Gastrocnemius medialis (tissue), 4 donors: ENCODE measurements around the gene BAHCC1.

Experiments used
- CTCF ChIP-seq, 5 experiments: fragments of 450-650 bp in 3 of 5; fragments of 200-600 bp in 2 of 5; sonication (generic) in 2 of 5; IDR thresholded peaks in 4 of 5; conservative IDR thresholded peaks in 1 of 5; 1 replicate in 4 of 5; 2 replicates in 1 of 5; pipeline ENCODE4 v1.5.1; 2016 to 2019; ENCODE audit warnings: antibody characterized with exemption in 5 of 5, mild to moderate bottlenecking in 3 of 5, moderate library complexity in 3 of 5
- POLR2A ChIP-seq, 2 donors: fragments of 450-650 bp; IDR thresholded peaks; one replicate each; pipeline ENCODE4 v1.6.1; 2017; ENCODE audit warnings: antibody characterized with exemption in 2 of 2, mild to moderate bottlenecking in 2 of 2, moderate library complexity in 2 of 2

- TF ChIP-seq CTCF (IDR thresholded peaks at IDR 0.05 in 4 of 5, conservative IDR thresholded peaks at IDR 0.05 in 1 of 5) (no peak), POLR2A (IDR thresholded peaks at IDR 0.05) (no peak)
Observed at GRCh38 chr17:81428516-81428915, 33.3 kb downstream of the BAHCC1 start.
